GM12865 (cell line): ENCODE results near the gene CARD11.

ENCODE experiments used
- DNase-seq: peaks from one replicate; pipeline ENCODE4 v3.0.0; 2010; ENCODE audit warnings: low read depth
- H3K4me3 ChIP-seq: 2 replicates; pipeline ENCODE4 v1.5.1; 2011; ENCODE audit warnings: mild to moderate bottlenecking, low read depth, low read length, control low read depth
- TF ChIP-seq, protein P1 (sequence below): IDR thresholded peaks from 2 replicates; pipeline ENCODE4 v1.5.1; 2011; ENCODE audit warnings: low read length, control low read depth, low read depth, inconsistent platforms; ENCODE audit not compliant: insufficient read depth; ENCODE audit errors: missing control alignments

Gene CARD11

DNA sequence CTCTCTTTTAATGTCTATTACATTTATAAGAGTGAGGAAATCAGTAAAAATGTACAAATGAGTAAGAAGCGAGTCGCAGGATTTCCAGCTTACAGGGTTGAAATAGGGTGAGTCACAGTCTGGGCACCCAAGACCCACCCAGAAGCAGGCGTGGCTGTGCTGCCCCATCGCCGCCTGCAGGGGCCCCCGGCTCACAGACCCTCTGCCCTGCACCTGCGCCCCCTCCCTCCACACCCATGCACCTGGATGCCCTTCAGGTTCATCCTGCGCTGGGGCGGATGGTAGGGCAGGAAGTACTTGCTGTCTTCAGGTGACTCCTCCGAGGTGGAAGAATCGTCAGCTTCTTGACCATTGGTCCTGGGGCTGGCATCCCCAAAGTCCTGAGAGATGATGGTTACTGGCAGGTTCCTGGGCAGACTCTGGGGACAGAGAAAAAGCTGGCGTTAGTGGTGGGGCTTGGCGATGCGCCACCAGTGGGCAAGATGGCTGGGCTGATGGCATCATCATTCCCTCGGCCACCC, 109.4 kb downstream of the CARD11 start:
- DNase-seq = no peak
- TF ChIP-seq, protein P1, sequence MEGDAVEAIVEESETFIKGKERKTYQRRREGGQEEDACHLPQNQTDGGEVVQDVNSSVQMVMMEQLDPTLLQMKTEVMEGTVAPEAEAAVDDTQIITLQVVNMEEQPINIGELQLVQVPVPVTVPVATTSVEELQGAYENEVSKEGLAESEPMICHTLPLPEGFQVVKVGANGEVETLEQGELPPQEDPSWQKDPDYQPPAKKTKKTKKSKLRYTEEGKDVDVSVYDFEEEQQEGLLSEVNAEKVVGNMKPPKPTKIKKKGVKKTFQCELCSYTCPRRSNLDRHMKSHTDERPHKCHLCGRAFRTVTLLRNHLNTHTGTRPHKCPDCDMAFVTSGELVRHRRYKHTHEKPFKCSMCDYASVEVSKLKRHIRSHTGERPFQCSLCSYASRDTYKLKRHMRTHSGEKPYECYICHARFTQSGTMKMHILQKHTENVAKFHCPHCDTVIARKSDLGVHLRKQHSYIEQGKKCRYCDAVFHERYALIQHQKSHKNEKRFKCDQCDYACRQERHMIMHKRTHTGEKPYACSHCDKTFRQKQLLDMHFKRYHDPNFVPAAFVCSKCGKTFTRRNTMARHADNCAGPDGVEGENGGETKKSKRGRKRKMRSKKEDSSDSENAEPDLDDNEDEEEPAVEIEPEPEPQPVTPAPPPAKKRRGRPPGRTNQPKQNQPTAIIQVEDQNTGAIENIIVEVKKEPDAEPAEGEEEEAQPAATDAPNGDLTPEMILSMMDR = no peak

DNA sequence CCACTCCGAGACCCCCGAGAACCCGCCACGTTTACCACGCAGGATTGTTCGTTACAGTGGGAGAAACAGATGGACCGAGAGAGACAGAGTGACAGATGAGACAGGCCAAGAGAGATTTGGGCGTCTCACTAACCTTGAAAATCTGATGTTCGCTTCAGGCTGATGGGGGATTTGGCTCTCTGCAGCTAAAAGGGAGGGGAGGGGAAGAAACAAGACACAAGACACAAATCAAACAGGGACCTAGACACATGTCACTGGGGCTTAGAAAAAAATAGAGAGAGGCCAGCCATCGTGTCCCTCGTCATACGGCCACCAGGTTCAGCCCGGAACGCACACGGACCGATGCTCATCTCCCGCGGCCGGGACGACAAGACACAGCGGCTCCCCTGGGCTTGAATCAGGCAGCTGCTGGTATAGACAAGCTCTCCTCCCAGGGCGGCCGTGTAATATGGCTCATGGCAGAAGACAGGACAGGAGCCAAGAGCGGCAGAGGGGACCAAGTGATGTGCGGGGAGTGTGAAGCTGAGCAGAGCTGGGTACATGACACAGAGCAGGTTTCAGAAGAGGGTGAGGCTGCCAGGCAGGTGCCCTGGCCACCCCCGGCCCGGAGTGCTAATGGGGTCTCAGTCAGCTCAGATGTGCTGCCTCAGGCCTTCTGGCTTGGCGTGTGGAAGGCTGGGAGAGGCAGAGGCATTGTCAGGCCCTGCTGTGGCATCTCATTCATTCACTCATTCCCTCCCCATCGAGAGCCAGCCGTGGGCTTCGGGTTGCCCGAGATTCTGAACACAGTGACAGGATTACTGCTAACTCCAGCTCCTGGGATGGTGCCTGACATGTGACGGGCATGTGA, 111.0 kb downstream of the CARD11 start:
- TF ChIP-seq, protein P1 = no peak
- H3K4me3 ChIP-seq = no peak overlapping the region
- no peak for DNase-seq

More for the DNA sequence above, 109.4 kb downstream of the CARD11 start:
- no peak overlapping the region for H3K4me3 ChIP-seq

DNA sequence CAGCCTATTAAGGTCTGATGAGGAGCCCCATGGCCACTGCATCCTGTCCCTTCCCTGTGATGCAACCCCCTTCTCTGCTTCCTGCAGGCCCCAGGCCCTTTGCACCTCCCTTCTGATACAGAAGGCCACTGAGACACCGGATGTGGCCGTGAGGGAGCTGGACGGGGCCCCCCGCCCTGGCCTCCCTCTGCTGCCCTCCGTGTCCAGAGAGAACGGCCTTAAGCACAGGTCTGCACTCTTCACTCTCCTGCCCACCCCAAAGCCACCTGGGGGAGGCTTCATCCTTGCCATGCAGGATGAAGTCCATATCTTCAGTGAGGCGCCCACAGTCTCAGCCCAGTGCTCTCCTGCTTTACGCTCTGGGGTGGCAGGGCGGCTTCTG, 112.6 kb downstream of the CARD11 start:
- no peak overlapping the region for H3K4me3 ChIP-seq
- DNase-seq = no peak
- TF ChIP-seq, protein P1 = no peak

DNA sequence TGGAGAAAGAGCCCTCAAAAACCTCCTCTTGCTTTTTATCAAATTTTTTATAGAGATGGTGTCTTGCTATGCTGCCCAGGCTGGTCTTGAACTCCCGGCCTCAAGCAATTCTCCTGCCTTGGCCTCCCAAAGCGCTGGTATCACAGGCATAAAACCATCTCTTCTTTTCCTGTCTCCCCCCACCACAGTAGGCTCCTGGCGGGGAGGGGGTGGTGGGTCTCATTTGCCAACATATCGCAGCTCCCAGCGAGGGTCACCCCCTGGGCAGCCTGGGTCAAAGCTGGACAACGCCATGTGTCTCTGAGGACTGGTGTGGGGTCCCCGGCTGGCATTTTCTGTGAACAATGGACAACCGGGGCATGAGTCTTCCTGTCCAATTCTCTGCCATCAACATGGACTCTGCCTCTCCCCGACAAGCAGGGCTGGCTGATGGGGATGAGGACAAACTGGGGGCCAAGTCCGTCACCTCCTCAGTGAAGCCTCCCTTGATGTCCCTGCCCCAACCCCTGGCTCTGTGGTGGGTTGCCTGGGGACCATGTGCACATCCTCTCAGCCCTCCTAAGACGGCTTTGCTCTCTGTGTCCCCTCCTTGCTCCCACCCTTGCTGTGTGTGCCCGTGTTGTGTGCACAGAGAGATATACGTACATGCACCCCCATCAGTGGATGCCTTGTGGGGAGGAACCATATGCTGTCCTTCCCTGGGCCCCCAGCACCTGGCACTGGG, 113.2 kb downstream of the CARD11 start:
- H3K4me3 ChIP-seq = no peak overlapping the region
- TF ChIP-seq, protein P1 = no peak
- DNase-seq = no peak

DNA sequence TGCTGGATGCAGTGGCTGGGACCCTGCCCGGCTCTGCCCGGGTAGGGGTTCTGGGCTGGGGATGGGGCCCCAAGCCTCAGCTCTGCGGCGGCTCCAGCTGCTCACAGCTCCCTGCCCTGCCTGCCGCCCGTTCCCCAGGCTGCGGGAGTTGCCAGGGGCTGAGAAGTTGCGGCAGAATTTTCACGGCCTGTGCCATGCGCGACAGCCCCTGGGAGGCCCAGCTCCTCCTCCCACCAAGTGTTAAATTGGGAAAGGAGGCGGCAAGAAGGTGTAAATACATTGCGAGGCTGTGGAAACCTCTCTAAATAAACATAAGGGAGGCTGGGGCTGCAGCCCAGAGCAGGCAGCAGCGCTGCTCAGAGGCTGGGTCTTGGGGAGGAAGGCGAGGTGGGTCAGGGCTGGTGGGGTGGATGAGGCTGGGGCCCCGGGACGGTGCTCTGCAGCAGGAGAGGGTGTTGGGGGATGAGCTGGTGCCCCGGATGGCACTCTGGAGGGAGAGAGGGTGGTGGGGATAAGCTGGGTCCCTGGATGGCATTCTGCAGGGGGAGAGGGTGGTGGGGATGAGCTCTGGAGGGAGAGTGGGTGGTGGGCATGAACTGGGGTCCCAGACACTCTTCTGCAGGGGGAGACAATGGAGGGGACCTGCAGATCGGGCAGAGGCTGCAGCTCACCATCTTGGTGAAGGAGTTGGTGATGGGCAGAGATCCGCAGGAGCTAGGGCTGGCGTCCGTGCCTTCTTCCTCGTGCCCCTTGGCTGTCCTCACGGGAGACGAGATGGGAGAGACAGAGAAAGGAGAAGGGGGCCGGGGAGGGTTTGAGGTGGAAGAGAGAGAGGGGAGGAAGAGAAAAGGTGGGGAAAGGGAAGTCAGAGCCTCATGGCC, 114.1 kb downstream of the CARD11 start:
- TF ChIP-seq, protein P1 = no peak
- no peak overlapping the region for H3K4me3 ChIP-seq
- no peak for DNase-seq

DNA sequence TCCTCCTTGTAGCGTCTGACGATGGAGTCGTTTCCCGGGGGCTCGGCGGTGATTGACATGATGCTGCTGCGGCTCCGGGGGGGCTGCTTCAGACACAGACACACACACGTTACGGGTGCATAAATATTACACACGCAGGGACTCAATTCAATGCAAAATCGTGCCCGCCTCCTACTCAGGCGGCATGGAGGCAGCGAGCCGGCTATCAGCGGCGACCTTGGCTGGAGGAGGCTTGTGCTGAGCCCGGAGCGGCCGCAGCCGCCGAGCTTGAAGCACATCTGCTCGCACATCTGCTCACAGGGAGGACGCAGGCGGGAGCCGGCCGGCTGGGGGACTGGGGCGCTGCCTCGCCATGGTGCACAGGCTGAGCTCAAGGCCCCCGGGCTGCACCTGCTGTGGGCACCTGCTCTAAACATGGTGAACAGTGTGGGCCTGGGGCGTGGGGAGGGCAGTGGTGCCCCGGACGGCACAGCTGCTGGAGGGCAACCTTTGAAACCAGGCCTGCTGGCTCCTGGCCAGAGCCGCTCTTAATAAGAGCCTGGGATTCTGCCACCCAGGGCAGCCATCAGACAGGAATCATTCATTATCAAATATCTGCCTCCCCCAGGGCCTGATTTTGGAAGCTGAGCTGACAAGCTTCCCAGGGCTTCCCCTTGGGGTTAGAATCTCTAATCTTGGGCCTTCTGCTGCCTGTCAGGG, 114.9 kb downstream of the CARD11 start:
- H3K4me3 ChIP-seq = no peak overlapping the region
- DNase-seq = no peak
- TF ChIP-seq, protein P1 = no peak
